Measurements from ENCODE around the gene PCDH1.
"Not testable (repeated sequence)": the region's sequence is repeated elsewhere in the genome, so short reads cannot be mapped to it uniquely, and the experiment has no call there.

Gene PCDH1

GRCh38 chr5:141878186-141878710, at the start of gene PCDH1:
TSS of gene PCDH1 (minus strand) at chr5:141878410. CDS start at chr5:141878262, 148 bp downstream.
- peak; percentile 57 for DNase-seq

DNA sequence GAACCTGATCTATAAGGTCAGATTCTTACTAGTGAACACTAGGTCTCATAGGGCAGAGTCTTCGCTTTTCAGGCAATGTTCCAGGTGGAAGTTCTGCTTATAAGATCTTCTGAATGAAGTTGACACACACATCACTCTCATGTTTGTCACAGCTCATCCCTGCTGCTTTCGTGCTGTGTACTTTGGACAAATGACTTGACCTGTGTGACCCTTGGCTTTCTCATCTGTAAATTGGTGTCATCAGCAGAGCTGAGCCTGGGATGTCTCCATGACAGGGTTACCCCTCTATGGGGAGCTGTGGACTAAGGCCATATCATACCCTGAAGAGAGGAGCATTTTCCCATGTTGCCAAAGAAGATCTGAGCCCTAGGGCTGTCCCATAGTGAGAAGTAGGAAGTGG, 48.2 kb upstream of the PCDH1 start:
- DNase-seq = no peak

DNA sequence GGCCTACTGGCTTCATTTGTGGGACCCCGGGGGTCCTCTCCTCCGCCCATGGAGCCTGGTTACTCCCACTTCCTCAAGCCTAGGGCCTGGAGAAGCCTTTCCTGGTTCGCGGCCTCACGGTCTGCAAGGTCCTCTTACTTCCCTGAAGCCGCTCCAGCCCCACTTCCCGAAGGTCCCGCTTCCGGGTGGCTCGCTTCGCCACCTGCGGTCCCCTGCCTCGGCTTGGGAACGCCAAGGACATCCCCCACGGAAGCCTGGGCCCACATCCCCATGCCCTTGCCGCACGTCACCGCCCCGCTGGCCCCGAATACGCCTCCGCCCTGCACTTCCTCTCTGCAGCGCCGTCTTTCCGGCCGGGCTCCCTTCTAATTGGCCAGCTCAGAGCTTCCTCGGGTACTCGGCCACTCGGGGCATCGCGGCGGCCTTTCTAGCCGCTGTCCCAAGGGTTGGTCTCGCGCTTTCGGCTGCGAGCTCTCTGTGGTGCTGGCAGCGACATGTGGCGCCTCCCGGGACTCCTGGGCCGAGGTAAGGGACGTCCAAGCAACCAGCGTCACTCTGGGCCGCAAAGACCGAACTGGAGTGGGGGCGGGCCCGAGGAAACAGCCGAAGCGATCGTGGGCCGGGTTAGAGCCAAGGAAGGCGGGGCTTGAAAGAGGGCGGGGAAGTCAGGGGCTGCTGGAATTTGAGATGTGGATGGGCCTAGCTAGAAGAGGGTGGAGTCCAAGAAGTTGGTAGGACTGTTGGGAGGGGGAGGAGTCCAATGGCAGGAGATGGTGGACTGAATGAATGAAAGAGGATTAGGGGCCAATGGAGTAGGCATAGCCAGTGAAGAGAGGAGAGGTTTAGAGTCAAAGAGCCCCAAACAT, 45.5 kb upstream of the PCDH1 start, which contains the start of gene DELE1:
Gene DELE1, plus strand, starts transcription at position 424 of the 866 bp plus-strand sequence. Its CDS starts 71 bp downstream, at position 495.
- peak; percentile 92 for DNase-seq

DNA sequence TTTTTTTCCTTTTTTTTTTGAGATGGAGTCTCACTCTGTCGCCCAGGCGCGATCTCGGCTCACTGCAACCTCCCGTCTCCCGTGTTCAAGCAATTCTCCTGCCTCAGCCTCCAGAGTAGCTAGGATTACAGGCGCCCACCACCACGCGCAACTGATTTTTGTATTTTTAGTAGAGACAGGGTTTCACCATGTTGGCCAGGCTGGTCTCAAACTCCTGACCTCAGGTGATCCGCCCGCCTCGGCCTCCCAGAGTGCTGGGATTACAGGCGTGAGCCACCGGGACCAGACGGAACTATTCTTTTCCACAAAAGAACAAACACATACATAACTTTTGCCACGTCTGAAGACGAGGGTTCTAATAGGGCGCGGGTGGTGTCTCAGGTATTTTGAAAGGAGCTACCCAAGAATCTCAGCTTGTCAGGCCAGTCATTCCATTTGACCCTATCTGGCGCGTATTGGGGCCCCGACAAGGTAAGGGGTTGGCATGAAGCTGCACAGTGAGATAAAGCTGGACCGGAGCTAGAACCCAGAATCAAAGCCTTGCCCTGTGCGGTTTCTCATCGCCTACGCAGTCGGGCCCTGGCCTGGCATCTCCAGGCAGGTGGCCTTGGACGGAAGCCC, 44.7 kb upstream of the PCDH1 start:
- DNase-seq = not testable (repeated sequence)

GRCh38 chr5:141920771-141921170, 42.6 kb upstream of the PCDH1 start:
- no peak for DNase-seq

DNA sequence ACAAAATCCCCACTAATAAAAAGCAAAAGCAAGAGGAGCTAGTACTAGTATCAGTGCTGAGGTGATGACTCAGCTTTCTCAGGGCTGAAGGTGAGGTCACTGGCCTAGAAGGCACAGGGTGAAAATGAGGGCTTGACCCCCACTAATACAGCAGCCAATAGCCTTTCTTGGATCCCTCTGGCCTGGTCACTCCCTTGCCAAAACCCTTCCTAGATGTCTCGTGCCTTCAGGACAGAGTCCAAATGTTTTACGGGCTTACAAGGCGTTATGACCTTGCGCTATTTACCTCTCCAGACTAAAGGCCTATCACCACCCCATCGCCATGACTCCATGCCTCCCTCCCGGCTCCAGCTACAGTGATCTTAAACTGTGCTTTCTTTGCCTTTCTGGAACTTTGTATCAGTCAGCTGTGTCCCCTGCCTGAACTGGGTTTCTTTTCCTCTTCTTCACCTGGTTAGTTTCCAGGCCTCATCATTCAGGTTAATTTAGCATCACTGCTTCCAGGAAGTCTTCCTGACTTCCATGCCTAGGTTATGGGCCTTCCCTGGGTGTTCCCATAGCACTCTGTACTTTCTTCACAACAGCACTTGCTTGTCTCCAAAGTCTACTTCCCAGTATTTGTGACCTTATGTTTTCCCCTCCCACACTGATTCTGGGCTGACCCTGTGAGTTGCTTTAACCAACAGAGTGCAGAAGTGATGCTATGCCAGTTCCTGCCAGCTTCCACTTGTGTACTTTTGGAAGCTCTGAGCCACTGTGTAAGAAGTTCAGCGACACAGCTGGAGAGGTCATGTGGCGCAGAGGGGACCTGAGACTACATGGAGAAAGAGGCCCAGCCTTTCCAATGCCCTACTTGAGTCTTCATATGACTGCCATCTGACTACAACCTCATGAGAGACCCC, 41.3 kb upstream of the PCDH1 start:
- no peak for DNase-seq

DNA sequence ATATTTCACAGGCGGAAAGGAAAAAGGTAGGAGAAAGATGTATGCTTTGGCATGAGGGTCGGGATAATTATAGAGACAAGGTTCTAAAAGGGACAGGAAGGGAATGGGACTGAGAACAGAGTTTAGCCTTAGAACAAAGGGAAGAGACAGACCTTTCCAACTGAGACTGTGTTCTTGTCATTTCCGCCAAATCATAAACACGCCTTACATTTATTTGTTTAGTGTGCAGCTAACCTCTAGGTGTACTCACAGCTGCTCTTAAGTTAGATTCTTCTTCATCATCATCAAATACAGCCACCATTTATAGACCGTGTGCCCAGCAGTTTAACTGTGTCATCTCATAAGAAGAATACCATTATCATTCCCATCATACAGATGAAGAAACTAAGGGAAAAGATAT, 39.5 kb upstream of the PCDH1 start:
- no peak for DNase-seq

DNA sequence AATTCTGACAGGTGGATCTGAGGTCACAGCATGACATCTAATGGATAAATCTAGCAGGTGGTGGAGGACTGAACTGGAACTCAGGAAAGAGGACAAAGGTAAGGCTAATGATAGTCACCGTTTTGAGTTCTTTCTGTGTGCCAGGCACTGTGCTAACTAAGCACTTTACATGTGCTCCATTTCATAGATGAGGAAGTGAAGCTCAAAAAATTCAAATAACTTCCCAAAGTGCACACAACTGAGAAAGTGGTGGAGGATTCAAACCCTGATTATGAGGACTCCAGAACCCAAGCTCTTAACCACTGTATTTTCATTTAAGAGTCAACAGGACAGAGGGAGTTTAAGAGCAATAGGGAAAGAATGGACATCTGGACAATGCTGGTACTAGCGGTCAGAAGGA, 38.3 kb upstream of the PCDH1 start:
- no peak for DNase-seq

GRCh38 chr5:141915881-141916336, 37.7 kb upstream of the PCDH1 start:
- DNase-seq = no peak

- no peak for DNase-seq
Measured at GRCh38 chr5:141914797-141915196, 36.6 kb upstream of the PCDH1 start.

- DNase-seq = peak; percentile 42
Measured at GRCh38 chr5:141914199-141914743, 36.1 kb upstream of the PCDH1 start.

DNA sequence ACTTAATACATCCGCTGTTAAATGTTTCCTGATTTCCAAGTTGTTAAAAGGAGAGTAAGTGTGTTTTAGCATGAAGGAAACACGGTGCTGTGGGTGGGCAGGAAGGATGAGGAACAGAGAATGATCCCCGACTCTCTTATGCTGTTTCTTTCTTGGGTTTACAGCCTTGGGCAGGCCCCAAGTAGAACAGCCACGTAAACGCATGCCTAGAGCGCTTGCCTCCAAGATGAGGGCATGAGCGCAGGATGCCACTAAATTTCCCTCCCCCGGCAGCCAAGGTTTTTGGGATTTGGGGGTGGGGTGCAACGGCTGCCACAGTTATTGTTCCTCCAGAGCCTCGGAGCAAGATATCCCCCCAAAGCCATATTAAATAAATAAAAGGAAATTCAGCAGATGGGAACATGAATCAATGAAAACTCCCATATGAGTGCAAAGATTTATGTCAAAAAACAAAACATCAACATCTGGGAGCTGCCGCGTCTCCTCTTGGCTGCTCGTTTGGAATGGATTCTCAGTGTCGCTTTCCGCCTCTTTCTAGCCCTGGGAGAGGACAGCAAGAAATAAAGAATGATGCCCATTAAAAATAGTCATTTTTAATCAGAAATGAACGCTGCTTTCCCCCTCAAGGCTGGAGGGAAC, 35.5 kb upstream of the PCDH1 start:
- no peak for DNase-seq

- no peak for DNase-seq
Measured at GRCh38 chr5:141910271-141910673, 32.1 kb upstream of the PCDH1 start.

DNA sequence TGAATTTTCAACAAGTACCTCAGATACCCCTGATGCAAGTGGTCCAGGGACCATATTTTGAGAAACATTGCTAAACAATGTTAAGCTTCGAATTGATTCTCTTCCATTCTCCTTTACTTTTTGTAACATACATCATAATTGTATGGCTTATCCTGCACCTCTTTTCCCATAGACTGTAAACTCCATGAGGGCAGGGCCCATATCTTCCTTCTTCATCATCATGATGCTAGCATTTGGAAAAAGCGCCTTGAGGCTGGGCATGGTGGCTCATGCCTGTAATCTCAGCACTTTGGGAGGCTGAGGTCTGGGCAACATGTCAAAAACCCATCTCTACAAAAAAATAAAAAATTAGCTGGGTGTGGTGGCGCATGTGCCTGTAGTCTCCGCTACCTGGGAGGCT, 31.0 kb upstream of the PCDH1 start:
- DNase-seq = no peak

GRCh38 chr5:141908796-141909195, 30.6 kb upstream of the PCDH1 start:
- DNase-seq = no peak

GRCh38 chr5:141906972-141907371, 28.8 kb upstream of the PCDH1 start:
- no peak for DNase-seq

DNA sequence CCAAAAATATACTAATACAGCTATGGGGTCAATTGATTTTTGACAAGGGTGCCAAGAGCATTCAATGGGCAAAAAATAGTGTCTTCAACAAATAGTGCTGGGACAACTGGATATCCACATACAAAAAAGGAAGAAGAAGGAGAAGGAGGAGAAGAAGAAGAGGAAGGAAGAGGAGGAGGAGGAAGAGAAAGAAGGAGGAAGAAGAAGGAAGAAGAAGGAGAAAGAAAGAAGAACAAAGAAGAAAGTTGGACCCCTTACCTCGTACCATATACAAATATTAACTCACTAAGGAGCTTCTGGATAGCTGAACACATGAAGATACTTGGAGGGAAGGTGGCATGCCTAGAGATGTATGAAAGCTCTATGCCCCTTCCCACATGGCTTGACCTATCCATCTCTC, 28.3 kb upstream of the PCDH1 start:
- no peak for DNase-seq

GRCh38 chr5:141904551-141904950, 26.3 kb upstream of the PCDH1 start:
- DNase-seq = no peak

- DNase-seq = no peak
Measured at GRCh38 chr5:141903261-141903660, 25.1 kb upstream of the PCDH1 start.

- no peak for DNase-seq
Measured at GRCh38 chr5:141902015-141902814, 24.0 kb upstream of the PCDH1 start.

DNA sequence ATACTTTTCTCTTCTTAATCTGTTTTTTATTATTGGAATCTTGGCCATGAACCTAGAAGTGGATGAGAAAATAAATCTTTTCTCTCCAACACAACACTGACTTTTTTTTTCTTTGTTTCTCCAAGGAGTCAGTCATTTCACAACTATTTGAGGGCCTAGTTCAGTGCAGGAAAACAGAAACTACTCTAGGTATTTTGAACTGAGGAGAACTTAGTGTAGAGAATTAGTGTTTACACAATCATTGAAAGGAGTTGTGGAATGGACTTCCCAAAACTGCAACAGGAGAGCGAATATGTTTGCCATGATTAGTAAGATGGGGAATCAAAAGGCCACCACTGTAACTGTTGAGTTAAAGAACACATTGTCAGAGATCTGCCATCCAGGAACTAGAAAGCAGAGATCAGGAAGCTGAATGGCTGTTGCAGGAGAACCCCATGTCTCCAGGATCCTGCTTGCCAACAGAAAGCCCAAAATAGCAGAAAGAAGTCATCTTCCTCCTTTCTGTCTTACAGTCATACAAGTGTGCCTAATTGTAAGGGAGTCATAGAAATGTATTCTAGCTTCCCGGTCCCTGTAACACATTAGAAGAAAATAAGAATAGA, 20.3 kb upstream of the PCDH1 start:
- no peak for DNase-seq
